HG02870 (cell line): ENCODE data around the gene HYDIN.
"Not testable (repeated sequence)": the region's sequence is repeated elsewhere in the genome, so short reads cannot be mapped to it uniquely, and the experiment has no call there.

Experiments
- ATAC-seq: cut with Tn5 transposase; IDR thresholded peaks from one replicate; pipeline ENCODE4 v1.9.1; 2021; ENCODE audit warnings: mild to moderate bottlenecking, moderate library complexity; ENCODE audit not compliant: unreplicated experiment

The HYDIN gene

GRCh38 chr16:71226229-71227141, 4.0 kb downstream of the HYDIN start:
- ATAC-seq, result no peak

- no peak for ATAC-seq
These were observed 5.4 kb downstream of the HYDIN start for GRCh38 chr16:71225145-71225544.

GRCh38 chr16:71218306-71218963, 12.1 kb downstream of the HYDIN start:
- no peak for ATAC-seq

GRCh38 chr16:71217506-71217905, 13.0 kb downstream of the HYDIN start:
- ATAC-seq, result no peak

DNA sequence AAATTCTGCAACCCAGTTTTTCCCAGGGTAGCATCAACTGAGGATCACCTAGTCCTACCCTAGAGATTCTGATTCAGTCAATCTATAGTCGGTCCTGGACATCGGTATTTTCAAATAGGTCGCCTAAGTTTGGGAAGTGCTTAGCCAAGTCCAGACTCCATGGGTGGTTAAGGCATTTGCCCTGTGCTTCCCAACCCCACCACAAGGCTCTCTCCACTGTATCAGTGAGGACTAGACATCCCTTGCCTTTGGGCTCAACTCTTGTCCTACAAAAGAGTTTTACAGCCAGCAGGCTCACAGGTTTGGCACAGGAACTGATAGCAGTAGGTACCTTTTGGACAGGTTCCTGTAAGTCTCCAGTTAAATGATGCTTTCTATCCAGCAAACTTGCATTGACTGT, 13.8 kb downstream of the HYDIN start:
- ATAC-seq, result no peak

- no peak for ATAC-seq
These were observed 15.7 kb downstream of the HYDIN start for GRCh38 chr16:71214746-71215381.

- no peak for ATAC-seq
These were observed 24.9 kb downstream of the HYDIN start for GRCh38 chr16:71205482-71206131.

DNA sequence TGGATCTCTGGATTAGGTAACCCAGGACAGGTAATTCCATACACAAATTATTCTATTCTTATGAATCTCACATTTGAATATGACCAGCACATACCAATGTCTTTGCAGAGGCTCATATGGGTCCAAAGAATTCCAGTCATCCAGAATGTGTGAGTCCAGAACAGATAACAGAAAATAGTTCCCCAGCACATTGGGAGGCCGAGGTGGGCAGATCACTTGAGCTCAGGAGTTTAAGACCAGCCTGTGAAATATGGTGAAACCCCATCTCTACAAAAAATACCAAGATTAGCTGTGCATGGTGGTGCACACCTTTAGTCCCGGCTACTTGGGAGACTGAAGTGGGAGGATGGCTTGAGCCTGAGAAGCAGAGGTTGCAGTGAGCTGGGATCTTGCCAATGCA, 26.9 kb downstream of the HYDIN start:
- ATAC-seq, result no peak

DNA sequence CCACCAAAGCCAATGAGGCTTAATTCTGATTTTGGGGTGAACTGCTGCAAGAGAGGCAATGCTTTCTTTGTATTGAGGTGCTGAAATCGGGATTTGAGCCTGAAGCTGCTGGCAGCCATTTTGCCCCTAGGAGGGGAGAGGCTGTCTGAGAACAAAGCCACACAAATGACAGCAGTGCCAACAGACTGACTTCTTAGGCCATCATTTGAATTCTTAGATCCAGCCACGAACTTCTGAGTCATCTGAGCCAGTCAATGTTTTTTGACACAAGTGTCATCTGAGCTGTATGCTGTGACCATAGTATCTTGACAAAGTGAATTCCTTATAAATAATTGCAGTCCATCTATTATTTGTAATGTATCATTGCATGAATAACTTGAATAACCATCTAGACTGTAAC, 29.0 kb downstream of the HYDIN start:
- ATAC-seq, result no peak

GRCh38 chr16:71201054-71201453, 29.5 kb downstream of the HYDIN start:
- ATAC-seq, result no peak

DNA sequence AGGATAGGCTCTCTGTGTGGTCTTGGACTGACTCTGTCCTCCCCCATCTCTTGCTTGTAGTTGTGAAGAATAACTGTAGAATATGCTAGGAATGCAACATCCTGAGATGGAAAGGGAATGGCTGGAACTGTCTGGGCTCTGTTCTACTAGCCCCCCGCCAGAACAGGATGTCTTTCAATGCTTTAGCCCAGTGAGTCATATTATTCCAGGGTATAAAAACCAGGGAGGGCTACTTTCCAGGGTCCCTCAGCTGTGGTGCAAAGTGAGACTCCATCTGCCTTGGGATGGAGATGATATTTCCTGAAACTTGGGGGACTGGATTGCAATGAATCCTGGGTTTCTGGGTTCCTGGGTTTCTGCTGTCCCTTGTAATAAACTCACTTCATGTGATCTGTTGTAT, 32.1 kb downstream of the HYDIN start:
- no peak for ATAC-seq

GRCh38 chr16:71192387-71192786, 38.1 kb downstream of the HYDIN start:
- no peak for ATAC-seq

DNA sequence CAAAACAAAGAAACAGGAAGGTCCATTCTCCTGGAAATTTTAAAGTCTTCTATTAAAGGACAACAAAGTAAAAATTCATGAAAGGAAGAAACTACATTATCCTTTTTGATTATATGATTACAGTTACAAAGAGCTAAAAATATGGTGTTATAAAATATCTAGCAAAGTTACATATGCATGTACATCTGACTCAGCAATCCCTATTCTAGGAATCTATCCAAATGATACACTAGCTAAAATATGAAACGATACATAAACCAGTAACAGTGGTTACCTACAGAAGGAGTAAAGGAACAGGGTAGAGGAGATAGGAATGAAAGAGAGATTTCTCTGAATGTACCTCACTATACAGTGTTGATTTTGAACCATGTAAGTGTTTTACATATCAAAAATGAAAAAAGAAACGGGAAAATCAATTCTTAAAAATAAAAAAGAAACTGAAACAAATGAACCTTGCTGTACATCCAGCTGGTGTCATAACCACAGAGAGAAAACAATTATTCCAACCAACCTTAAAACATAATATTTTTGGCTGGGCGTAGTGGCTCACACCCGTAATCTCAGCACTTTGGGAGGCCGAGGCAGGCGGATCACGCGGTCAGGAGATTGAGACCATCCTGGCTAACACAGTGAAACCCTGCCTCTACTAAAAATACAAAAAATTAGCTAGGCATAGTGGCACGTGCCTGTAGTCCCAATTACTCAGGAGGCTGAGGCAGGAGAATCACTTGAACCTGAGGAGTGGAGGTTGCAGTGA, 41.4 kb downstream of the HYDIN start:
- ATAC-seq, result no peak

DNA sequence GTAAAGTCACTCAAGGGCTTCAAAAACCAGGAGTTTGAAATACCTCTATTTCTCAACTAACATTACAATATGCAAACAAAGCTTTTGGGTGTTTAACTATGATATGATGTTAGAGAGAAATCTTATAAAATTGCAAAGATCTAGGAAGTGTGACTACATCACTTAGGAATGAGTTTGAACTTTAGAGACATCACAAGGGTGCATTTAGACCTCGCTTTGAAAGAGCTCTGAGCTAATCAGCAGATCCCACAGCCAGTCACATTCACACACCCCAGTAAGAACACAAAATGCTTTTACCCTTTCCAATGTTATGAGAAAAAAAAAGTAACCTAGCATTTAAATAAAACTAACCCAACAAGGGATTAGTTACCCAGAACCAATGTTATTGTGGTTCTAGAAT, 45.2 kb downstream of the HYDIN start:
- no peak for ATAC-seq

DNA sequence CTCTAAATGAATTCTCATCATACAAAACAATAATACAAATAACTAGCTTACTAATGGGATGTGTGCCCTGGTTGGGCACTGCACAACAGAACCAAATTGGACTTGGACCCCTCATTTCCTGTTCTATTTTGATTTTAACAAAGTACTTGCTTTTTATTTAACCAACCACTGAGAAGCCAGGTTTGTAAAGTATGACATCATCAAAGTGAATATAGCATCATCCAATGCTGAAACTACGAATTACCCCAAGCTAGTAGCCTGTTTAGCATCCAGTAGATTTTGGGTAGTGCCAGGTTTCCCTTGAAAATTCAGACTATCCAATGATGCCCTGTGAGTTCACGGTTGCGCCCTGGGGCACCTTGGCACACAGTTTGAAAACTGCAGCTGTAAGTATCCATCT, 51.0 kb downstream of the HYDIN start:
- no peak for ATAC-seq

- no peak for ATAC-seq
These were observed 57.9 kb downstream of the HYDIN start for GRCh38 chr16:71172481-71173207.

- ATAC-seq, result not testable (repeated sequence)
These were observed 69.5 kb downstream of the HYDIN start for GRCh38 chr16:71161007-71161406.

GRCh38 chr16:71157278-71157677, 73.2 kb downstream of the HYDIN start:
- ATAC-seq, result not testable (repeated sequence)

GRCh38 chr16:71153329-71153728, 77.2 kb downstream of the HYDIN start:
- not testable (repeated sequence) for ATAC-seq

DNA sequence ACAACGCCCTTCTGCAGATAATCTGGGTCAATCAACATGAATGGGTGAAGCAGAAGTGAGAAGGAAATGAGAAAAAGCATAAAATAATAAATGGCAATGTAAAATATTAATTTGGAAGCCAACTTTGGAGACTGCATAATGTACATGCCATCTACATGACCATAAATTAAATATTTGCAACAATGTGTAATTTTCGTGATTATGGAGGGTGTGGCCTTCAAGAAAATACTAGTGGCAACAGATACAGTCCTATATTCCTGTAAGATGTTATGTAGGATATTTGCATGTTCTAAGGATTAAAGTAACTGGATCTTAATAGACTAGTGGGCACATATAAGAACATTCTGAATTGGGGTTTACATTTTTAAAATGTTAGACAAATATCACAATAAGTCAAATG, 78.9 kb downstream of the HYDIN start:
- ATAC-seq, result not testable (repeated sequence)
